B cell (primary cell): ENCODE results near the gene STT3B. TPM values are rescaled to one million over a fixed set of nuclear protein-coding genes. Genes with fewer than 3 reads are reported as not detected.
A peak's percentile ranks its signal among the peaks of the same experiment; 100 is the strongest.

ENCODE experiments used
- ATAC-seq: fragments of 200-7000 bp; cut with Tn5 transposase; one replicate; pipeline ENCODE4 v1.10.0; 2021; ENCODE audit warnings: low read depth, mild to moderate bottlenecking, moderate number of reproducible peaks, moderate library complexity
- CTCF ChIA-PET: fragments of 350-600 bp; sonication (Branson Sonifier 250); formaldehyde crosslinking; loops from one replicate; lab custom pipeline; 2021; ENCODE audit warnings: antibody characterized with exemption, inconsistent platforms; lab: Charles Lee
- POLR2A ChIA-PET: fragments of 350-600 bp; sonication (Branson Sonifier 250); formaldehyde crosslinking; loops from one replicate; lab custom pipeline; 2021; ENCODE audit warnings: antibody characterized with exemption; lab: Charles Lee
- DNase-seq: peaks from one replicate; pipeline ENCODE4 v3.0.0; 2013
- H2AFZ ChIP-seq: 2 replicates; pipeline ENCODE4 v1.6.1; 2012; ENCODE audit warnings: mild to moderate bottlenecking, low read depth, low read length; ENCODE audit not compliant: insufficient read depth, poor library complexity, severe bottlenecking
- H3K27ac ChIP-seq, 2 donors: 1 replicate in 1 of 2; 2 replicates in 1 of 2; pipeline ENCODE4 v1.5.1; 2012 to 2013; ENCODE audit warnings: low read length in 2 of 2, mild to moderate bottlenecking in 2 of 2, moderate library complexity in 1 of 2
- H3K27me3 ChIP-seq, 4 experiments: fragments of 200-600 bp in 1 of 4; sonication (generic) in 1 of 4; replicated peaks in 1 of 4; 1 replicate in 2 of 4; 2 replicates in 2 of 4; pipeline versions ENCODE4 v1.6.1 to v1.7.0; 2013 to 2016; ENCODE audit warnings: low read length in 3 of 4, mild to moderate bottlenecking in 2 of 4, mixed read lengths in 1 of 4, moderate library complexity in 1 of 4; ENCODE audit not compliant: insufficient read depth in 4 of 4, control insufficient read depth in 3 of 4; ENCODE audit errors: control extremely low read depth in 1 of 4
- H3K36me3 ChIP-seq, 2 experiments: replicated peaks in 1 of 2; 1 replicate in 1 of 2; 2 replicates in 1 of 2; pipeline versions ENCODE4 v1.6.1 to v1.7.1; 2013; ENCODE audit warnings: low read length in 1 of 2; ENCODE audit not compliant: insufficient read depth in 2 of 2, control insufficient read depth in 1 of 2; ENCODE audit errors: control extremely low read depth in 1 of 2, extremely low read depth in 1 of 2
- H3K4me1 ChIP-seq, 2 donors: fragments of 200-600 bp in 1 of 2; sonication (generic) in 1 of 2; 1 replicate in 1 of 2; 2 replicates in 1 of 2; pipeline versions ENCODE4 v1.5.1 to v1.6.1; 2013 to 2017; ENCODE audit warnings: low read length in 2 of 2; ENCODE audit not compliant: control insufficient read depth in 2 of 2, insufficient read depth in 2 of 2
- H3K4me2 ChIP-seq: replicated peaks from 2 replicates; pipeline ENCODE3; 2012; ENCODE audit warnings: mild to moderate bottlenecking, low read depth, low read length; ENCODE audit not compliant: poor library complexity, severe bottlenecking
- H3K4me3 ChIP-seq, 5 experiments: fragments of 200-600 bp in 1 of 5; sonication (generic) in 1 of 5; 1 replicate in 3 of 5; 2 replicates in 2 of 5; pipeline versions ENCODE4 v1.5.1 to v1.7.0; 2011 to 2016; ENCODE audit warnings: low read length in 4 of 5, mild to moderate bottlenecking in 4 of 5, low read depth in 2 of 5, control low read depth in 1 of 5, moderate library complexity in 1 of 5; ENCODE audit not compliant: insufficient read depth in 1 of 5; ENCODE audit errors: control extremely low read depth in 1 of 5, extremely low read depth in 1 of 5
- H3K79me2 ChIP-seq: fragments of 200-600 bp; sonication (generic); one replicate; pipeline ENCODE4 v1.6.0; 2016; ENCODE audit warnings: low read length; ENCODE audit not compliant: control insufficient read depth, insufficient read depth
- H3K9ac ChIP-seq: fragments of 200-600 bp; sonication (generic); 2 replicates; pipeline ENCODE4 v1.6.1; 2017; ENCODE audit warnings: mild to moderate bottlenecking, low read length, moderate library complexity
- H3K9me3 ChIP-seq, 3 donors: one replicate each; pipeline versions ENCODE4 v1.6.1 to v1.7.1; 2013; ENCODE audit warnings: low read length in 2 of 3; ENCODE audit not compliant: control insufficient read depth in 2 of 3, insufficient read depth in 1 of 3; ENCODE audit errors: control extremely low read depth in 1 of 3
- H4K20me1 ChIP-seq: 2 replicates; pipeline ENCODE4 v1.6.0; 2012; ENCODE audit warnings: mild to moderate bottlenecking, low read length; ENCODE audit not compliant: insufficient read depth, control insufficient read depth, poor library complexity, severe bottlenecking
- H3K27ac Mint-ChIP-seq: one replicate; pipeline ENCODE4 v1.8.0; 2021; ENCODE audit warnings: mixed read lengths
- H3K27me3 Mint-ChIP-seq: one replicate; pipeline ENCODE4 v1.8.0; 2021; ENCODE audit warnings: mixed read lengths
- H3K4me1 Mint-ChIP-seq: one replicate; pipeline ENCODE4 v1.8.0; 2021; ENCODE audit warnings: mixed read lengths
- H3K4me3 Mint-ChIP-seq: one replicate; pipeline ENCODE4 v1.8.0; 2021; ENCODE audit warnings: mixed read lengths
- H3K9me3 Mint-ChIP-seq: one replicate; pipeline ENCODE4 v1.8.0; 2022; ENCODE audit warnings: mixed read lengths; ENCODE audit not compliant: insufficient read depth
- CTCF ChIP-seq: fragments of 200-600 bp; IDR thresholded peaks from one replicate; pipeline ENCODE4 v1.8.0; 2022; ENCODE audit warnings: antibody characterized with exemption, mild to moderate bottlenecking
- EZH2 ChIP-seq: IDR thresholded peaks from 2 replicates; pipeline ENCODE4 v1.6.1; 2012; ENCODE audit warnings: borderline replicate concordance, low read depth, mild to moderate bottlenecking, moderate library complexity, low read length; ENCODE audit not compliant: insufficient read depth, poor library complexity, severe bottlenecking
- WGBS: methylation state at CpG from one replicate; pipeline ENCODE4 v1.1.5; 2013; ENCODE audit warnings: missing lambda C conversion rate; ENCODE audit not compliant: insufficient coverage; 5-methylcytosine and 5-hydroxymethylcytosine counted together
- intact Hi-C: fragments of 100-400 bp; cut with micrococcal nuclease; formaldehyde crosslinking; loops from one replicate; pipeline ENCODE4 v1.10.0; 2022
- polyA plus RNA-seq: library from polyadenylated mRNA; depleted of rRNA; stranded (reverse); fragments of >200 nt; gene quantifications from 2 replicates; pipeline ENCODE4 v1.2.3, GENCODE V29; 2012
- total RNA-seq, 2 donors: library from RNA; stranded (reverse); fragments of 120-200 nt in 1 of 2; gene quantifications; 1 replicate in 1 of 2; 2 replicates in 1 of 2; pipeline versions ENCODE4 v1.2.3 to v1.2.4, GENCODE V29; 2013 to 2022

STT3B gene
- total and polyA plus RNA-seq, 2 donors (not counting 1 experiment from before 2014, with no cell fraction given) = 35.4 to 79.2 TPM

GRCh38 chr3:31676556-31676955 is 143.8 kb downstream of the STT3B start:
- DNase-seq (no peak), ATAC-seq (no peak)
- WGBS = 97% methylated on average over 5 of the region's 8 CpGs
- H3K4me3 ChIP-seq = no peak overlapping the region
- H3K9ac ChIP-seq = no peak overlapping the region
- H3K36me3 ChIP-seq = peaks cover 6 to 69% of the 10 kb centered on the region in 2 experiments
- Mint-ChIP-seq H3K4me3 (no peak overlapping the region), H3K9me3 (no peaks in the 10 kb centered on the region), H3K4me1 (no peaks in the 10 kb centered on the region), H3K27ac (no peak overlapping the region), H3K27me3 (no peaks in the 10 kb centered on the region)
- CTCF ChIA-PET = no interaction called here
- H3K4me1 ChIP-seq = no peaks in the 10 kb centered on the region
- H2AFZ ChIP-seq = no peak overlapping the region
- H3K27ac ChIP-seq = no peak overlapping the region
- H3K79me2 ChIP-seq = no peaks in the 10 kb centered on the region
- no peak overlapping the region for H3K4me2 ChIP-seq
- POLR2A ChIA-PET = no interaction called here
- peaks cover 0 to 3% (median 0%) of the 10 kb centered on the region in 3 donors for H3K9me3 ChIP-seq
- intact Hi-C loops = no loop called here
- H4K20me1 ChIP-seq = peaks cover 17% of the 10 kb centered on the region
- H3K27me3 ChIP-seq = no peaks in the 10 kb centered on the region
- no peak for TF ChIP-seq EZH2
- TF ChIP-seq CTCF = no peak

GRCh38 chr3:31680072-31680870 is 147.5 kb downstream of the STT3B start:
- Histone ChIP-seq H3K79me2 (no peaks in the 10 kb centered on the region), H3K9me3 (no peaks in the 10 kb centered on the region), H3K4me2 (no peak overlapping the region), H4K20me1 (peaks cover 20% of the 10 kb centered on the region), H2AFZ (no peak overlapping the region), H3K36me3 (peaks cover 4 to 73% of the 10 kb centered on the region in 2 experiments), H3K27ac (no peak overlapping the region), H3K9ac (no peak overlapping the region), H3K4me1 (no peaks in the 10 kb centered on the region), H3K4me3 (no peak overlapping the region), H3K27me3 (no peaks in the 10 kb centered on the region)
- TF ChIP-seq EZH2 = no peak
- TF ChIP-seq CTCF = no peak
- ATAC-seq = no peak
- ChIA-PET CTCF (no interaction called here), POLR2A (no interaction called here)
- DNase-seq = no peak
- Mint-ChIP-seq H3K9me3 (no peaks in the 10 kb centered on the region), H3K27ac (peak overlapping the region; percentile 26), H3K27me3 (no peaks in the 10 kb centered on the region), H3K4me1 (no peaks in the 10 kb centered on the region), H3K4me3 (no peak overlapping the region)
- WGBS = 96% methylated on average over 9 of the region's 10 CpGs
- intact Hi-C loops = no loop called here
